ENCODE measurements around the gene ENOX1. TPM values are rescaled to one million over a fixed set of nuclear protein-coding genes. Genes with fewer than 3 reads are reported as not detected.

The ENOX1 gene
- total RNA-seq, 1 experiment from 2014 or later: 1.5 TPM

- peaks cover 10% of the 10 kb centered on the region for H3K4me1 Mint-ChIP-seq (ENCODE audit: low read depth, unreplicated experiment)
- H3K4me3 Mint-ChIP-seq (ENCODE audit: low read depth, unreplicated experiment): no peak overlapping the region
- no peak overlapping the region for H3K27ac Mint-ChIP-seq (ENCODE audit: unreplicated experiment)
- no peaks in the 10 kb centered on the region for H3K36me3 Mint-ChIP-seq (ENCODE audit: insufficient read depth, unreplicated experiment)
- intact Hi-C loops (cut with micrococcal nuclease; ENCODE audit: unreplicated experiment): no loop called here
- no peak for TF ChIP-seq CTCF (IDR thresholded peaks at IDR 0.05; ENCODE audit: unreplicated experiment)
- H3K9me3 Mint-ChIP-seq (ENCODE audit: low read depth, unreplicated experiment): peaks cover 3% of the 10 kb centered on the region
- BruUV-seq (replicated peaks): no TSS peak
- CTCF ChIA-PET: no interaction called here
- DNase-seq: no peak
- H3K27me3 Mint-ChIP-seq (ENCODE audit: unreplicated experiment): no peaks in the 10 kb centered on the region
Measured at GRCh38 chr13:43688227-43688907, 98.4 kb downstream of the ENOX1 start.

- no peak overlapping the region for H3K4me3 Mint-ChIP-seq (ENCODE audit: low read depth, unreplicated experiment)
- CTCF ChIA-PET: no interaction called here
- H3K9me3 Mint-ChIP-seq (ENCODE audit: low read depth, unreplicated experiment): peaks cover 3% of the 10 kb centered on the region
- no peak for TF ChIP-seq CTCF (IDR thresholded peaks at IDR 0.05; ENCODE audit: unreplicated experiment)
- BruUV-seq (replicated peaks): no TSS peak
- no peaks in the 10 kb centered on the region for H3K27me3 Mint-ChIP-seq (ENCODE audit: unreplicated experiment)
- no peak for DNase-seq
- H3K36me3 Mint-ChIP-seq (ENCODE audit: insufficient read depth, unreplicated experiment): no peaks in the 10 kb centered on the region
- intact Hi-C loops (cut with micrococcal nuclease; ENCODE audit: unreplicated experiment): no loop called here
- peaks cover 10% of the 10 kb centered on the region for H3K4me1 Mint-ChIP-seq (ENCODE audit: low read depth, unreplicated experiment)
- no peak overlapping the region for H3K27ac Mint-ChIP-seq (ENCODE audit: unreplicated experiment)
Measured at GRCh38 chr13:43687038-43687437, 99.7 kb downstream of the ENOX1 start.

GRCh38 chr13:43686557-43686956 is 100.2 kb downstream of the ENOX1 start:
- Mint-ChIP-seq H3K36me3 (ENCODE audit: insufficient read depth, unreplicated experiment) (no peaks in the 10 kb centered on the region), H3K4me3 (ENCODE audit: low read depth, unreplicated experiment) (no peak overlapping the region), H3K27me3 (ENCODE audit: unreplicated experiment) (no peaks in the 10 kb centered on the region), H3K4me1 (ENCODE audit: low read depth, unreplicated experiment) (peaks cover 10% of the 10 kb centered on the region), H3K9me3 (ENCODE audit: low read depth, unreplicated experiment) (peaks cover 3% of the 10 kb centered on the region), H3K27ac (ENCODE audit: unreplicated experiment) (no peak overlapping the region)
- intact Hi-C loops (cut with micrococcal nuclease; ENCODE audit: unreplicated experiment): no loop called here
- BruUV-seq (replicated peaks): no TSS peak
- TF ChIP-seq CTCF (IDR thresholded peaks at IDR 0.05; ENCODE audit: unreplicated experiment): no peak
- CTCF ChIA-PET: no interaction called here
- DNase-seq: no peak

- H3K4me3 Mint-ChIP-seq (ENCODE audit: low read depth, unreplicated experiment): no peak overlapping the region
- intact Hi-C loops (cut with micrococcal nuclease; ENCODE audit: unreplicated experiment): no loop called here
- H3K4me1 Mint-ChIP-seq (ENCODE audit: low read depth, unreplicated experiment): peaks cover 10% of the 10 kb centered on the region
- no TSS peak for BruUV-seq (replicated peaks)
- no peak for DNase-seq
- no peaks in the 10 kb centered on the region for H3K27me3 Mint-ChIP-seq (ENCODE audit: unreplicated experiment)
- peaks cover 3% of the 10 kb centered on the region for H3K9me3 Mint-ChIP-seq (ENCODE audit: low read depth, unreplicated experiment)
- H3K36me3 Mint-ChIP-seq (ENCODE audit: insufficient read depth, unreplicated experiment): no peaks in the 10 kb centered on the region
- CTCF ChIA-PET: interaction anchor here (0.6 to 1.0 kb wide), 3 partner anchors 65 to 241 kb away, joined by 3 read pairs; no protein-coding TSS in a partner anchor
- no peak for TF ChIP-seq CTCF (IDR thresholded peaks at IDR 0.05; ENCODE audit: unreplicated experiment)
- no peak overlapping the region for H3K27ac Mint-ChIP-seq (ENCODE audit: unreplicated experiment)
Measured at GRCh38 chr13:43684963-43685725, 101.6 kb downstream of the ENOX1 start.
